H1 (cell line): ENCODE results near the gene UPF3A.

Experiments used
- CHD2 ChIP-seq: IDR thresholded peaks from 2 replicates; pipeline ENCODE4 v1.6.1; 2012; ENCODE audit warnings: low read length, improper control_type of control experiment
- CREB1 ChIP-seq: IDR thresholded peaks from 2 replicates; pipeline ENCODE4 v1.6.1; 2012; ENCODE audit warnings: inconsistent platforms
- CTCF ChIP-seq, 3 experiments: IDR thresholded peaks; 1 replicate in 2 of 3; 2 replicates in 1 of 3; pipeline versions ENCODE4 v1.5.1 to v1.6.1; 2011; ENCODE audit warnings: low read length in 3 of 3, mild to moderate bottlenecking in 3 of 3, inconsistent platforms in 2 of 3, low read depth in 1 of 3, moderate library complexity in 1 of 3; ENCODE audit not compliant: insufficient read depth in 1 of 3; ENCODE audit errors: control extremely low read depth in 1 of 3
- EZH2 ChIP-seq: fragments of 200-600 bp; sonication (generic); IDR thresholded peaks from 2 replicates; pipeline ENCODE4 v1.7.1; 2012; ENCODE audit warnings: low read depth, mild to moderate bottlenecking, moderate library complexity, low read length, inconsistent platforms; ENCODE audit not compliant: severe bottlenecking
- MAX ChIP-seq: IDR thresholded peaks from 2 replicates; pipeline ENCODE4 v1.6.1; 2012; ENCODE audit warnings: inconsistent platforms
- POLR2A ChIP-seq, 2 experiments: IDR thresholded peaks; 1 replicate in 1 of 2; 2 replicates in 1 of 2; pipeline ENCODE4 v1.6.1; 2011; ENCODE audit warnings: low read depth in 2 of 2, low read length in 2 of 2, mild to moderate bottlenecking in 2 of 2; ENCODE audit errors: control extremely low read depth in 1 of 2
- RXRA ChIP-seq: IDR thresholded peaks from 2 replicates; pipeline ENCODE4 v1.6.1; 2011; ENCODE audit warnings: low read depth, mild to moderate bottlenecking, low read length, moderate library complexity; ENCODE audit not compliant: insufficient read depth
- SIX5 ChIP-seq: IDR thresholded peaks from 2 replicates; pipeline ENCODE4 v1.6.1; 2011; ENCODE audit warnings: mild to moderate bottlenecking, low read depth, low read length
- YY1 ChIP-seq: IDR thresholded peaks from 2 replicates; pipeline ENCODE4 v1.6.1; 2011; ENCODE audit warnings: low read depth, mild to moderate bottlenecking, low read length

GRCh38 chr13:114309086-114309485, 27.7 kb downstream of the UPF3A start:
- TF ChIP-seq MAX (no peak), CHD2 (no peak), CREB1 (no peak), YY1 (no peak), CTCF (IDR thresholded peaks at IDR 0.05; ENCODE audit: control extremely low read depth in 1 of 3, insufficient read depth in 1 of 3, low read depth in 1 of 3, low read length in 3 of 3) (no peak), SIX5 (no peak), POLR2A (IDR thresholded peaks at IDR 0.05; ENCODE audit: control extremely low read depth in 1 of 2, low read depth in 2 of 2, low read length in 2 of 2) (no peak), RXRA (no peak), EZH2 (no peak)
